Measurements from ENCODE around the gene MPHOSPH9. TPM values are rescaled to one million over a fixed set of nuclear protein-coding genes. Genes with fewer than 3 reads are reported as not detected.

The MPHOSPH9 gene
- total RNA-seq, 3 donors from 2014 or later: 35.9 to 42.3 (median 37.5) TPM

DNA sequence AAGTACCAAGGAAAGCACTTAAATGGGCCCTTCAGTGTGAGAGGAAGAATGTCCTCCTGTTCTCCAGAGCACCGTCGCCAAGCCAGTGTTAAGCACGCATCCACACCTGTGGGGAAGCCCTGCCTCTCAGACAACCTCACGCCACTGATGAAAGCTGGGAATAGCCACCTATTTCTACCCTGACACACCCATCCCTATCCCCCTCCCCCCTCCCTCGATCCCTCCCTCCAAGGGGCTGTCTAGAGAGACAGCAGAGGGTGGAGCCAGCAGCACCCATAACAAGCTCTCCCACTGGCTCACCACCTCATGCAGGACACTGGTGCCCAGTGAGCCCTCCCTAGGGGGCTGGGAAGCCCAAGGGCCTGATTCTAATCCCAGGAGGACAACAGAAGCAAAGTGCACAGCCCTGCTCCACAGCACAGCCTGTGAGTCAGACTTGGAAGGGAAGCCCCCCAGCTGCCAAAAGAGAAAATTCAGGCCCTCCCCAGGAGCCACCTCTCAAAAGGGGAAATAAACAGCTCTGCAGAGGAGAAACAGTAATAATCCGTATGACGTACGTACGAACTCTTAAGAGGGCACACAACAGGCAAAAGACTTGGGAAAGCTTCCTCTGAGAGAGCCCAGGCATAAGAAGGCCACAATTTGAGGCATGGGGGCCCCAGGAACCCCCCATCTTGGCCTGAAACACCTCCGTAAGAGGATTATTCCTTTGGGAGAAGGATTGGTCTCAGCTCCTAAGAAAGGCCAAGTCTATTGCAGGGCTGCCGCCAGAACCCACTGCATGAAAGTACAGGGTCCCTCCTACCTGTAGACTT lies 89.8 kb downstream of the MPHOSPH9 start:
- DNase-seq: no peak

DNA sequence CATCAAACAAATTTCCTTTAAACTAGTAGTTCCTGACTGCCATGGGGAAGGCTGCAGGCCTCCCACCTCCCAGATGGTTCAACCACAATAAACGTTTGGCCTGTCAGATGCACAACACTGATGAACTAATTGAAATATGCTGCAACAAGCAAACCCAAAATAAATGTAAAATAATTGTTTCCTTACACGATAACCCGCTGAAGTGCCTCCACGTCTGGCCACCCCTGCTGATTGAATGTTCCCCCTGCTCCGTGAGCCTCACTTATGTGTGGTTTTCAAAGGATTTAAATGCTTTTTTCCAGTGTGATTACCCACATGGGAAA lies 90.5 kb downstream of the MPHOSPH9 start:
- Mint-ChIP-seq H3K27me3 (ENCODE audit: low read depth) (no peaks in the 10 kb centered on the region), H3K4me3 (no peak overlapping the region), H3K4me1 (ENCODE audit: low read depth) (peaks cover 23% of the 10 kb centered on the region), H3K9me3 (no peaks in the 10 kb centered on the region), H3K36me3 (ENCODE audit: insufficient read depth) (no peaks in the 10 kb centered on the region)
- ATAC-seq (no peak), DNase-seq (no peak)

More for the DNA sequence above, 89.8 kb downstream of the MPHOSPH9 start:
- Mint-ChIP-seq H3K4me1 (ENCODE audit: low read depth) (peaks cover 24% of the 10 kb centered on the region), H3K36me3 (ENCODE audit: insufficient read depth) (no peaks in the 10 kb centered on the region), H3K4me3 (no peak overlapping the region), H3K27me3 (ENCODE audit: low read depth) (no peaks in the 10 kb centered on the region), H3K9me3 (no peaks in the 10 kb centered on the region)
- peak in 1 of 2 donors; percentile 27 for ATAC-seq

DNA sequence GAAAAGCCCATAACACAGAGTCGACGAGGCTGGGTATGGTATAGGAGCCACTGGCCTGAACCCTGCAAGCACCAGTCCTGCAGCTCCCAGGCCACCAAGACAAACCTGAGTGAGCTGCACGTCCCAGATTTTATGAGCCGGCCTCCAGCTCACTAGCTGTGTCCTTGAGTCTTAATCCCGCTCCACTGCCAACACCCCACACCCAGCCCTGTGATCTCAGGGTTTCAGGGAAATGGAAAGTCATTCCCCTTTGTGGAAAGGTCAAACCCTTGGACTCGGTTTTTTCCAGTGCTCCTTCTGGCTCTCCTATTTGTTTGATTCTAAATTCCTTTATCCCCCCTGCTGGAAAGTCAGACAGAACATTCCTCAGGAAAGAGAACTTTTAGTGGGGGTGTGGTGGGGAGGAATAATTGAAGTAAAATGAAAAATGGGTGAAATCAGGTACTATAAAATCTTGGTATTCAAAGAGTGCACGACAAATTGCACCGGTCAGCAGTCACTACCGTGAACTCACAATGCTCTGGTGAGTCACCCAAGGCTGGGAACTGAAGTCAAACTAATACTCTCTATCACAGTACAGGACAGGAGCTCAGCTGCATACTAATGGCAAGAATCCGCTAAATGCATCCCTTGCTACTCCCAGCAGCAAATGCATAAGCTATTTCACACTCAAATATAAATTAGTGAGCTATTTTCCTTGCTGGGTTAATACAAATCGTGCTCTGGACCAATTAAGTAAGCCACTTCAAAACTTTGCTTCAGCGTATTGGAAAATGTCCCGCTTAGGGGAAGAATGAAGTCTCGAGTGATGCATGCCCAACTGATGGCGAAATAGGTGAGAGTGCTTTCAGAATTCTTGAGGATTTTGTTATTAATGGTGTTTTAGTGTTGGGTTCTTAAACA lies 91.1 kb downstream of the MPHOSPH9 start:
- Mint-ChIP-seq H3K4me1 (ENCODE audit: low read depth) (peaks cover 20% of the 10 kb centered on the region), H3K4me3 (no peak overlapping the region), H3K36me3 (ENCODE audit: insufficient read depth) (no peaks in the 10 kb centered on the region), H3K27me3 (ENCODE audit: low read depth) (no peaks in the 10 kb centered on the region), H3K9me3 (no peaks in the 10 kb centered on the region)
- DNase-seq (no peak), ATAC-seq (no peak)

DNA sequence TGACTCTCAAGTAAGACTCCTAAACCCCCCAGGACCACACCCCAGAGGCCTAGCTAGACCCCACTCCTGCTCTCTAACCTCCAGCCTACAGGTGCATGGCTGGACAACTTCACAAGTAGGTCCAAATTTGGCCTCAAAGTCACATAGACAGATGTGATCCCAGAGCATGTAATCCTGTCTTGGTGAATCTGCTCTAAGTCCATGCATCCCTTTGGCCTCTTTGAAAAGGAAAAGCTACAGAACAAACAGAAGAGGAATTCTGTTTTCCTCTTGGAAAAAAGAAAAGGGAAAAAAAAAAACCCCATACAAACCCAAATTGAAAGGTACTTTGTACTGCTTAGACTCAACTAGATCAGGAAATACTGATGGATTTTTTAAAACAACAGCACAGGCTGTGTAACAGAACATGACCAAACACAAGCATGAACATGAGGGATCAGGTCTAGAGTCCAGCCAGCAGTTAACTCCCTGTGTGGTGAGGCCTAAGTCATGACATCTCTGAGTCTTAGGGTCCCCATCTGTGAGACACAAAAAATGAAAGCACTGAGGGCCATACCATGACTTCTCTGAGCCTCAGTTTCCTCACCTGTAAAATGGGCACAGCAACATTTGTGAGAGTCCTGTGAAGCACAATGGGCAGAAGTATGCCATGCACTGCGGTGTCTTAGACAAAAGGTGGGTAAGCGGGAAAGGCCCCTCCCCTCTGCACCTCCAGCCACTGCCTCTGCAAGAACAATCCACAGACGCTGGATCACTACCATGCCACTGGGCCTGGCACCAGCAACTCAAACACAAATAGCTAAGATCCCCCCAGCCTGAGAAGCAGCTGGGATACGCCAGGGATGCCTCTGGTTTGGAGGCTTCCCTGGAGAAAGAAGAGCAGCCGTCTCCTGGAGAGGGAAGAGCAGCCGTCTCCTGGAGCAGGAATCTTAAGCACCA lies 92.0 kb downstream of the MPHOSPH9 start:
- Mint-ChIP-seq H3K27me3 (ENCODE audit: low read depth) (no peaks in the 10 kb centered on the region), H3K9me3 (no peaks in the 10 kb centered on the region), H3K36me3 (ENCODE audit: insufficient read depth) (peaks cover 2% of the 10 kb centered on the region), H3K4me3 (no peak overlapping the region), H3K4me1 (ENCODE audit: low read depth) (peaks cover 19% of the 10 kb centered on the region)
- DNase-seq: no peak
- ATAC-seq: no peak

DNA sequence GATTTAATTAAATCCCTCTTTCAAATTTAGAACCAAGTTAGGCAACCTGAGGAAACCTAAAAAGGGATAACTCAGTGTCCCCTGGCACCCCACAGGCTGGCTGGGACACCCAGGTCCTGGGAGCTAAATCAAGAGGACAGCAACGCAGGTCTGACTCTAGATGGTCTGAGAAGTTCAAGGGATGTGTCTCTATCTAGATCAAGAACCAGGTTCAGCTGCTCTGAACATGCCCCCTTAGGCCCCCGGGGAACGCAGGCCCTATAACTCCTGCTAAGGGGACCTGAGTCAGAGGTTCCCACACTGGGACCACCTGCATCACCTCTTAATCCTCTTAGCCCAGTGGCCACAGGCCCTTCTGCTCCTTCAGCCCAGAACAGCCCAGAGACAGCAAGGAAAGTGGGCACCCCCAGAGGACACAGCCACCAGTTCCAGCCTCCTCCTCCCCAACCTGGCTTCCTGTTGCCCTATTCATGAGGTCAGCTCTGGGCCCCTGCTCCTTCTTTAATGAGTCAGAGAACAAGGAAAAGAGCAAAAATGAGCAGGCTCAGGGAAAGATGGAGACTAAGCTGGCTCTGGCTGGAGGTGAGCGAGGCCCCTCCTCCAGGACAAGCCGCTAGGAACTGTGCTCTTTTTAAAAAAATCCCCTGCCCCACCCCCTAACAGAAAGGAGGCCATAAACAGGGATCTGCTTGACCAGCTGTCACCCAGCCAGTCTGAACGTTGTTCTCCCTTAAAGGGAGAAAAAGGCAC lies 92.8 kb downstream of the MPHOSPH9 start:
- Mint-ChIP-seq H3K27me3 (ENCODE audit: low read depth) (no peaks in the 10 kb centered on the region), H3K4me3 (no peak overlapping the region), H3K36me3 (ENCODE audit: insufficient read depth) (peaks cover 6% of the 10 kb centered on the region), H3K4me1 (ENCODE audit: low read depth) (peaks cover 22% of the 10 kb centered on the region), H3K9me3 (no peaks in the 10 kb centered on the region)
- ATAC-seq: no peak
- no peak for DNase-seq

DNA sequence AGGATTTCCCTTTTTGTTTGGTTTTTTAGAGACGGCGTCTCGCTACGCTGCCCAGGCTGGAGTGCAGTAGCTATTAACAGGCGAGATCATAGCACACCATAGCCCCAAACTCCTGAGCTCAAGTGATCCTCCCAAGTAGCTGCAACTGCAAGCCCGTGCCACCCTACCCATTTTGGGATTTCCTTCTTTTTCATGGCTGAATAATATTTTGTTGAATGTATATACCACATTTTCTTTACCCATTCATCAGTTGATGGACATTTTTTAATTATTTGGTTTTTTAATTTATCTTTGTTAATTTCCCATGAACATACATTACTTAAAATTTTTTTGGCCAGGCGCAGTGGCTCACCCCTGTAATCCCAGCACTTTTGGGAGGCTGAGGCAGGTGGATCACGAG lies 97.3 kb downstream of the MPHOSPH9 start:
- Mint-ChIP-seq H3K4me1 (ENCODE audit: low read depth) (peaks cover 43% of the 10 kb centered on the region), H3K27me3 (ENCODE audit: low read depth) (no peaks in the 10 kb centered on the region), H3K4me3 (no peak overlapping the region), H3K9me3 (no peaks in the 10 kb centered on the region), H3K36me3 (ENCODE audit: insufficient read depth) (peaks cover 6% of the 10 kb centered on the region)
- DNase-seq: no peak
- ATAC-seq: no peak

DNA sequence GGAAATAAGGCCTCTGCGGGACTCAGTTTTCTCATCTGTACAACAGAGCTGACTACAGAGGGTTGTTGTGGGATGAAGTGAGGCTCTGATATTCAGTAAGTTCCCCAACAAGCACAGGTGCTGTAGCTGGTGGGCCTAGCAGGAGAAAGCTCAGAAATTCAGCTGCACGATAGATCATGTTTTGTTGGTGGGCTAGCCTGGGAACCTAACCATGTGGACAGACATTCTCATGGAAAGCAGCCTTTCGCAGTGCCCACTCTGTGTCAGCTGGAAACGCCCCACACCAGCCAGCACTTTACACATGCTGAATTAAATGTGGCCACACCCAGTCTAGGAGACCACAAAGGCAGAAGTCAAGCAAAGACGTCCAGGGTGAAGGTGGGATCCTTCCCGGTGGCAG lies 98.1 kb downstream of the MPHOSPH9 start:
- peaks cover 42% of the 10 kb centered on the region for H3K4me1 Mint-ChIP-seq (ENCODE audit: low read depth)
- DNase-seq (no peak), ATAC-seq (no peak)
- no peaks in the 10 kb centered on the region for H3K9me3 Mint-ChIP-seq
- H3K36me3 Mint-ChIP-seq (ENCODE audit: insufficient read depth): peaks cover 6% of the 10 kb centered on the region
- no peak overlapping the region for H3K4me3 Mint-ChIP-seq
- no peaks in the 10 kb centered on the region for H3K27me3 Mint-ChIP-seq (ENCODE audit: low read depth)

DNA sequence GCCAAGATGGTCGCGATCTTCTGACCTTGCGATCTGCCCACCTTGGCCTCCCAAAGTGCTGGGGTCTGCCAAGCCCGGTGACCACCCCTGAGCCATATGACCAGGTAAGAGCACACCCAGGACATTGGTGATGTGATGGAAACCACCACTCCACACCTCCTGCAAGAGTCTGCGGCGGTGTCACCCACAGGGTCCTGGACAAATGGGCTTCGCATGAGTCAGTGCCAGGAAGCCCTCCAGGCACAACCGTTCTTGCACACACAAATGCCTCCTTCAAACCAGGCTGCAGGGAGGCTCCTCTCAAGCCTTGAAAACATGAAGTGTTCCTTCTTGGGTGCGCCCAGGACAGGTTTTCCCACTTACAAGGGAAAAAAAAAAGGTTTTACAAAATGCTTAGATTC lies 98.7 kb downstream of the MPHOSPH9 start:
- DNase-seq (no peak), ATAC-seq (no peak)
- H3K4me1 Mint-ChIP-seq (ENCODE audit: low read depth): peaks cover 39% of the 10 kb centered on the region
- peaks cover 6% of the 10 kb centered on the region for H3K36me3 Mint-ChIP-seq (ENCODE audit: insufficient read depth)
- H3K4me3 Mint-ChIP-seq: no peak overlapping the region
- no peaks in the 10 kb centered on the region for H3K27me3 Mint-ChIP-seq (ENCODE audit: low read depth)
- no peaks in the 10 kb centered on the region for H3K9me3 Mint-ChIP-seq

DNA sequence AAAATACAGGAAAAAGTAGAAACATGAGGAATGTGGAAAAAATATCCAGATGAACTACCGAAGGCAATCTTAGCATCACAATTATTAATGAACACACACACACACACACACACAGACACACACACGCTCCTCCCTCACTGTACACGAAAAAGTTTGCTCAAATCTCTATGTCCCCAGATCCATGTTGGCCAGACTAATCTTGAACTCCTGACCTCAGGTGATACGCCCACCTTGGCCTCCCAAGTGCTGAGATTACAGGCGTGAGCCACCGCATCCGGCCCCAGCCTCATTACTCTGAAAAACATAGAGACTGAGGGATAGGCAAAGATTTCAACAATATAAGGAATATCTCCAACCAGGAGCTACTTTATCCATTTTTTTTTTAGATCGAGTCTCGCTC lies 99.2 kb downstream of the MPHOSPH9 start:
- Mint-ChIP-seq H3K4me3 (no peak overlapping the region), H3K9me3 (no peaks in the 10 kb centered on the region), H3K36me3 (ENCODE audit: insufficient read depth) (peaks cover 6% of the 10 kb centered on the region), H3K4me1 (ENCODE audit: low read depth) (peaks cover 39% of the 10 kb centered on the region), H3K27me3 (ENCODE audit: low read depth) (no peaks in the 10 kb centered on the region)
- DNase-seq (no peak), ATAC-seq (no peak)

DNA sequence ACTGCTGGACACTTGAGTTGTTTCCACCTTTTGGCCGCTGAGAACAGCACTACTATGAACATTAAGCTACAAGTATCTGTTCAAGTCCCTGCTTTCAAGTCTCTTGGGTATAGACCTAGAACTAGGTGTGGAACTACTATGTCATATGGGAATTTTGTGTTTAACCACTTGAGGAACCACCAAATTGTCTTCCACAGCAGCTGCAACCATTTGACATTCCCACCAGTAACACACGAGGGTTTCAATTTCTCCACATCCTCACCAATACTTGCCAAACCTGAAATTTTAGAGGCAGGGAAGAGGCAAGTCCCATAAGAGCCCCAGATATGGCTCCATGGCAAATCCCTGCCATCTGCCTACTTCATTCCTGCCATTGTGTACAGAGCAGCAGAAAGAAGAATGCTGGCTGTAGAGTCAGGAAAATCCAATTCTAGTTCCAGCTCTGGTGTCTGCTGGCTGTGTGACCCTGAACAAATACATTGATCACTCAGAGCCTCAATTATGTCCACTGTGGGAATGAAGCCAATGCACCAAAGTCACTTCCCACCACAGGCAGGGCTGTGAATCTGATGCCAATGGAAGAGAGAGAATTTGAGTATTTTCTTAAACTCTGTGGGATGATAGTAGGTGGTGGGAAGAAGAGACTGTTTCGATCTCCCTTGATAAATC lies 99.9 kb downstream of the MPHOSPH9 start:
- no peak overlapping the region for H3K4me3 Mint-ChIP-seq
- peaks cover 39% of the 10 kb centered on the region for H3K4me1 Mint-ChIP-seq (ENCODE audit: low read depth)

DNA sequence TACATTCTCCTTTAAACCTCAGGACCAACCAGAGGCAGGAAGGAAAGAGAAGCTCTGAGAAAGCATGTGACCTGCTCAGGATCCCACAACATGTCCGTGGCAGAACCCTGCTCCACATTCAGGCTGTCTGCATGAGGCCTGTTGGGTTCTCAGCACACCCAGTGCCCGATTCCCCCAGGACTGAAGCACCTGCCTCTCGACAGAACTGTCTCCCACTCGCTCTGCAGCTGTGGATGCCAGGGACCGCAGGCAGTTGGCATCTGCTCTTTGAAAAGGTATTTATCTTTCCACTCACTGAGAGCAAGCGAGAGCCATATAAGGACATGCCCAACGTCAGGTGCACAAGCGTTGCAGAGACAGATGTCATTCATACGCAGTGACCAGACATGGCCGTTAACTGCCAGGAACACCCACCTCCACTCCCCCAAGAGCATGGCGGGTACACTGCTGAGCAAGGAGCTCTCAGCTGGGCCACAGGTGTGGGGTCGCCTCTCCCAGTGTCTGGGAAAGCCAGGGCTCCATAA lies 101.0 kb downstream of the MPHOSPH9 start:
- peak; percentile 80 to 91 for ATAC-seq
- Mint-ChIP-seq H3K27me3 (ENCODE audit: low read depth) (no peaks in the 10 kb centered on the region), H3K36me3 (ENCODE audit: insufficient read depth) (peaks cover 6% of the 10 kb centered on the region), H3K9me3 (no peaks in the 10 kb centered on the region), H3K4me3 (peak overlapping the region; percentile 17), H3K4me1 (ENCODE audit: low read depth) (peaks cover 39% of the 10 kb centered on the region)
- DNase-seq: peak; percentile 24

More for the DNA sequence above, 99.9 kb downstream of the MPHOSPH9 start:
- no peaks in the 10 kb centered on the region for H3K9me3 Mint-ChIP-seq
- peaks cover 6% of the 10 kb centered on the region for H3K36me3 Mint-ChIP-seq (ENCODE audit: insufficient read depth)
- no peak for ATAC-seq
- no peak for DNase-seq
- no peaks in the 10 kb centered on the region for H3K27me3 Mint-ChIP-seq (ENCODE audit: low read depth)

DNA sequence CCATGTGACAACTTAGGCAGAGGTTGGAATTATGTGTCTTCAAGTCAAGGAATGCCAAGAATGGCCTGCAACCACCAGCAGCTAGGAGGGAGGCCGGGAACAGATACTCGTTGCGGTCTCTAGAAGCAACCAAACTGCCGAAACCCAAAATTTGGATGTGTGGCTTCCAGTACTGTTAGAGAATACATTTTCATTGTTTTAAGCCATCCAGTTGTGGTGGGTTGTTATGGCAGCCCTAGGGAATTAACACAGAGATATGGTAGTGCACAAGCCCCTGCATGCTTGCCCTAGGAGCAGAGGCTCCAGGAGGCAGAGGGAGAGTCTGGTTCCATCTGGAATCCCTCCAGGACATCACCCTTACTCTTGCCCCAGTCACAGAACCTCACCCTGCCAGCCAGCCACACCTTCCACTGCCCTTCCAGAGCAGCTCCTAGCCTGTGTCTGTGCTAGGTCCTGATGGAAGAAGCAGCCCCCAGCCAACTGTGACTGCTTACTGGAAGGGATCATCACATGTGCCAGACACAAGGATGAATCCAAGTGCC lies 101.6 kb downstream of the MPHOSPH9 start:
- Mint-ChIP-seq H3K9me3 (no peaks in the 10 kb centered on the region), H3K4me1 (ENCODE audit: low read depth) (peaks cover 39% of the 10 kb centered on the region), H3K36me3 (ENCODE audit: insufficient read depth) (peaks cover 6% of the 10 kb centered on the region), H3K27me3 (ENCODE audit: low read depth) (no peaks in the 10 kb centered on the region), H3K4me3 (peak overlapping the region; percentile 17)
- no peak for DNase-seq
- ATAC-seq: peak; percentile 23 to 28

DNA sequence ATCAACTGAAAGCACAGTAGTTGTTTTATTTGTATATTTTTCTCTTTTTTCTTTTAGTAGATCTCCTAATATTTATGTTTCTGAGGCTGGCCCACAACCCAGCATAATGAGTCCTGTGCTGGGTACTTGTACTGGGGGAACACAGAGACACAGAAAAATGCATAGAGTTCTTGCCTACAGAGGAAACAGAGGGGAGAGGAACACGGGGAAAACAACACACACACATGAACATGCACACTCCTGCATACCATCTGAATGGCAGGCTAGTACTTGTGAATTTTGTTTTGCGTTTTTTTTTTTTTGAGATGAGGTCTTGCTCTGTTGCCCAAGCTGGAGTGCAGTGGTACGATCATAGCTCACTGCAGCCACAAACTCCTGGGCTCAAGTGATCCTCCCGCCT lies 103.3 kb downstream of the MPHOSPH9 start:
- Mint-ChIP-seq H3K36me3 (ENCODE audit: insufficient read depth) (peaks cover 1% of the 10 kb centered on the region), H3K4me1 (ENCODE audit: low read depth) (peaks cover 36% of the 10 kb centered on the region), H3K27me3 (ENCODE audit: low read depth) (no peaks in the 10 kb centered on the region), H3K4me3 (no peak overlapping the region), H3K9me3 (no peaks in the 10 kb centered on the region)
- DNase-seq (no peak), ATAC-seq (no peak)
